BLaER1 (cell line): Measurements from ENCODE around the gene PRKCE.
A peak's percentile ranks its signal among the peaks of the same experiment; 100 is the strongest.

ENCODE experiments used
- H3K27ac ChIP-seq: shearing (Covaris generic); formaldehyde crosslinking; 2 replicates; pipeline ENCODE4 v1.8.1; 2022
- H3K27me3 ChIP-seq: shearing (Covaris generic); formaldehyde crosslinking; 2 replicates; pipeline ENCODE4 v1.8.1; 2022
- H3K36me3 ChIP-seq: shearing (Covaris generic); formaldehyde crosslinking; 2 replicates; pipeline ENCODE4 v1.8.1; 2022
- H3K4me1 ChIP-seq: shearing (Covaris generic); formaldehyde crosslinking; 2 replicates; pipeline ENCODE4 v1.8.1; 2022
- H3K4me2 ChIP-seq: shearing (Covaris generic); formaldehyde crosslinking; 2 replicates; pipeline ENCODE4 v1.8.1; 2022
- H3K4me3 ChIP-seq: shearing (Covaris generic); formaldehyde crosslinking; 2 replicates; pipeline ENCODE4 v1.8.1; 2022
- H3K9ac ChIP-seq: shearing (Covaris generic); formaldehyde crosslinking; 2 replicates; pipeline ENCODE4 v1.8.1; 2022
- H3K9me3 ChIP-seq: shearing (Covaris generic); formaldehyde crosslinking; 2 replicates; pipeline ENCODE4 v1.8.1; 2022
- H4K20me1 ChIP-seq: shearing (Covaris generic); formaldehyde crosslinking; 2 replicates; pipeline ENCODE4 v1.8.1; 2022
- Cebpa-rat ChIP-seq: shearing (Covaris generic); IDR thresholded peaks from 2 replicates; pipeline ENCODE4 v1.8.1; 2022

Gene PRKCE

DNA sequence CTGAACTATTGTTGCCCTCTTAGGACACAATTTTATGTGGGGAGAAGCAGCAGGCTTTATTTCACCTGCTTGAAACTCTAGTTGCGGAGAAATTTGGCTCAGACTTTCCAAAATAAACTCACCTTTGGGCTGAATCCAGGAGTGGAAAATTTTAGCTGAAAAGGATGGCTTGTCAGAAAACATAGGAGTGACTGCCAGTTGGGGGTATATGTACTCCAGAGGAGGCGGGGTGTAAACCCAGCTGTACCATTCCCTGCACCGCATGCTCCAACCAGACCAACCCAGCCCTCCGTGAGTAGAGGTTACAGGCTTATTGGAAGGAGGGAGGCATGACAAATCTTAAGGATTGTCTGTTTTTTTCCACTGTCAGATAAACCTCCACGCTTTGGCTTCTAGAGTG lies 53.8 kb downstream of the PRKCE start:
- no peaks in the 10 kb centered on the region for H3K27me3 ChIP-seq
- peaks cover 26% of the 10 kb centered on the region for H3K4me1 ChIP-seq
- no peak overlapping the region for H3K4me2 ChIP-seq
- H3K9ac ChIP-seq = no peak overlapping the region
- no peak for TF ChIP-seq Cebpa-rat
- H3K36me3 ChIP-seq = peaks cover 97% of the 10 kb centered on the region
- H3K4me3 ChIP-seq = no peak overlapping the region
- H3K9me3 ChIP-seq = peaks cover 36% of the 10 kb centered on the region
- H3K27ac ChIP-seq = no peak overlapping the region; the same call in 1 of the 2 replicates
- peaks cover 100% of the 10 kb centered on the region for H4K20me1 ChIP-seq

DNA sequence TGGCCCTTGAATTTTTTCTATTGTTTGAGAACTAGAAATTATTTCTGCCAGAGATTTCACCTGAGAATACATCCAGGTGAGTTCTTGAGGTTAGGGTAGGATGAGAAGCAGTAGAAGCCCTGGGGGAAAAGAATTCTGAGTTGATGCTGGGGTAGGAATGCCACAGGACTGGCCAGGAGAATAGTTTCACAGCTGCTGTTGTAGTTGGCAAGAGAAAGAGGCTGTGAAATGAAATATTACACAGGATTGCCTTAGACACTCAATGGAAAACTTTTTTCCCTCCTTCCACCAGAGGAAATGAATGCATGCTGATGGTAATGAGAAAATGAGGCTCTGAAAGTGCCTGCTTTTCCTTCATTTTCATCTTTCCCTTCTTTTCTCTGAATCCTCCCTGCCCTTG lies 54.6 kb downstream of the PRKCE start:
- peaks cover 26% of the 10 kb centered on the region for H3K4me1 ChIP-seq
- peaks cover 100% of the 10 kb centered on the region for H4K20me1 ChIP-seq
- H3K9me3 ChIP-seq = peaks cover 36% of the 10 kb centered on the region
- peaks cover 97% of the 10 kb centered on the region for H3K36me3 ChIP-seq
- TF ChIP-seq Cebpa-rat = no peak
- H3K4me2 ChIP-seq = no peak overlapping the region
- H3K27me3 ChIP-seq = no peaks in the 10 kb centered on the region
- H3K27ac ChIP-seq = no peak overlapping the region
- no peak overlapping the region for H3K4me3 ChIP-seq
- no peak overlapping the region for H3K9ac ChIP-seq

DNA sequence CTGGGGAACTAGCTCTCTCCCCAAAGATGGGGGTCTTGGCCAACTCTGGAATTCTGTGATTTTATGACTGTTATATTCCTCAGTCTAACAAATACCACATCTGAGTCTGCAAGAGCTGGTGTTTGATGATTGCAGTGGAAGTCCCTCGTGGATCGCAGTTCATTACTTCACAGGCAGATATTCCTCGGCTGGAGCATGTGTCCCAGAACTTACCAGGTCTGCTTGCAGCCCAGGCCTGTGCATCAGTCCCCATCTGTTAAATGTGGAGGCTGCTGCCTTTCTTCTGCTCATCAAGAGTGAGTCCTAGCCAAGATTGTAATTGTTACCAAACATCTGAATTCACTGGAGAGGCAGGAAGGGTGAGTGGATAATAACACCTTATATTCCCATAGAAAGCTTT lies 55.5 kb downstream of the PRKCE start:
- Histone ChIP-seq H3K36me3 (peaks cover 96% of the 10 kb centered on the region), H3K9ac (no peak overlapping the region), H3K4me3 (no peak overlapping the region), H3K4me2 (no peak overlapping the region), H3K4me1 (peaks cover 35% of the 10 kb centered on the region), H4K20me1 (peaks cover 100% of the 10 kb centered on the region), H3K27me3 (no peaks in the 10 kb centered on the region), H3K9me3 (peaks cover 36% of the 10 kb centered on the region), H3K27ac (no peak overlapping the region)
- TF ChIP-seq Cebpa-rat = no peak

DNA sequence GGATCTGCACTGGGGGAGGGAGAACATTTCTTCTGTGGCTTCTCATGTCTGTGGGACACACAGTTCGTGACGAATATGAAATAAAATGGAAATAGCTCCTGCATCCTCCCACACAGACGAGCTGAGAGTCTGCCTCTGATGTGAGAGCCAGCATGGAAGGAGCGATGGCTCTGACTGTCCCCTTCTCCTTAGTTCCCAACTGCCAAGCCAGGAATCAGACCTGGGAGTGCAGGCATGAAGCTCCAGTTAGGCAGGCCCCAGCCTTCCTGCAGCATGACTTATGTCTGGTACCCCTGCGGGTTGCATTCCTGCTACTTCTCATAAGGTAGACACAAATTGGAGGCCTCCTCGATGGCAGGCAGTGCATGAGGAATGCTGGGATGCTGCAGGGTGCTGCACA lies 56.2 kb downstream of the PRKCE start:
- peaks cover 42% of the 10 kb centered on the region for H3K4me1 ChIP-seq
- 0 out of 2 replicates have a peak overlapping the region, but pooled peaks have one; percentile 28 for H3K4me3 ChIP-seq
- H4K20me1 ChIP-seq = peaks cover 100% of the 10 kb centered on the region
- no peak overlapping the region for H3K27ac ChIP-seq
- no peak overlapping the region for H3K9ac ChIP-seq
- peaks cover 96% of the 10 kb centered on the region for H3K36me3 ChIP-seq
- H3K9me3 ChIP-seq = peaks cover 36% of the 10 kb centered on the region
- no peaks in the 10 kb centered on the region for H3K27me3 ChIP-seq
- TF ChIP-seq Cebpa-rat = no peak
- no peak overlapping the region for H3K4me2 ChIP-seq

DNA sequence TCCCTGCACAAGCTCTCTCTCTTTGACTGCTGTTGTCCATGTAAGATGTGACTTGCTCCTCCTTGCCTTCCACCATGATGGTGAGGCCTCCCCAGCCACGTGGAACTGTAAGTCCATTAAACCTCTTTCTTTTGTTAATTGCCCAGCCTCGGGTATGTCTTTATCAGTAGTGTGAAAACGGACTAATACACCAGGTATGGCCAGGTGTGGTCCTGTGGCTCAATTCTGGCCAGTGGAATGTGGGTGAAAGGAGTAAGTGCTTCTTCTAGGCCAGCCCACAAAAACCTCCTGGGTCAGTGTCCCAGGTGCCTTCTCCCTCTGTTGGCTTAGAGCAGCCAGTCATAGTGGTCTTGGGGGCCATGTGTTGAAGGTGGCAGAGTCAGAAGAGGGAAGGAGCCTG lies 57.0 kb downstream of the PRKCE start:
- Histone ChIP-seq H4K20me1 (peaks cover 100% of the 10 kb centered on the region), H3K4me3 (no peak overlapping the region), H3K4me2 (no peak overlapping the region), H3K9me3 (peaks cover 36% of the 10 kb centered on the region), H3K9ac (no peak overlapping the region), H3K27ac (no peak overlapping the region), H3K36me3 (peaks cover 96% of the 10 kb centered on the region), H3K27me3 (no peaks in the 10 kb centered on the region), H3K4me1 (peaks cover 50% of the 10 kb centered on the region)
- no peak for TF ChIP-seq Cebpa-rat

DNA sequence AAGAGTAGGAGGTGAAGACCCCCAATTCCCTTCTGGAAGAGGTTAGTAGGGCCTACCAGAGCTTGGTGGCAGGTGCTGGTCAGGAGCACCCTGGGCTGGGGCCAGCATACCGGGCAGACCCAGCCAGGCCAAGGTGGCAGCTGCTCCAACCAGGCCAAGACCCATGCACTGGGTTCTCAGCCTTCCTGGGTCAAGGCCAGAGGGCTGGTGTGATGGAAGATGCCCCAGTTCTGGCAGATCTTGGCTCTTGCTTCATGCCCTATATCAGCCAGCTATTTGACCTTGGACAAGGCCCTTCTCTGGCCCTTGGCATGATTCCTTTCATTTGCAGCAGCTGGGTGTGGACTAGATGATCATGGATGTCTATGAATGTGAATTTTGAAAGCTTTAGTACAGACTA lies 57.7 kb downstream of the PRKCE start:
- Histone ChIP-seq H3K36me3 (peaks cover 97% of the 10 kb centered on the region), H3K4me2 (peak overlapping the region; percentile 3; the same call in 1 of the 2 replicates), H3K9ac (no peak overlapping the region), H3K4me1 (peaks cover 57% of the 10 kb centered on the region), H3K9me3 (peaks cover 38% of the 10 kb centered on the region), H3K27ac (0 out of 2 replicates have a peak overlapping the region, but pooled peaks have one; percentile 29), H4K20me1 (peaks cover 100% of the 10 kb centered on the region), H3K27me3 (no peaks in the 10 kb centered on the region), H3K4me3 (no peak overlapping the region)
- TF ChIP-seq Cebpa-rat = no peak

DNA sequence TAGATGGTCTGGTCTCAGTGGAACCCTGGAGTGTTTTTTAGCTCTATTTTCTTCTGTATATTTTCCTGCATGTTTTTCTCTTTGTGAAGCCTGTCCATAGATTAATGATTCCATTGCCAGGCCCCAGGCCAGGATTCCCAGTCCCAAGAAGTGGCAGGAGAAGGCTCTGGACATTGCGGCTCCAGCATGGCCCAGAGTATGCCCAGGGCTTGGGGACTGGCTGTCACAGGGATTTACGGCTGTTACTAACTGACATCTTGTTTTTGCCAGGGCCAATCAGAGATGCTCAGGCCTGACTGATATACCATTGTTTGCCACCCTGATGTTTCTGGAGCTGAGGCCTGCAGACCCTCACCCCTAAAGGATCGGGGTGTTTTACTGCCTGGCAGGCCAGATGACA lies 59.0 kb downstream of the PRKCE start:
- H3K9me3 ChIP-seq = peaks cover 50% of the 10 kb centered on the region
- H3K4me2 ChIP-seq = peak overlapping the region; percentile 53
- H3K27me3 ChIP-seq = no peaks in the 10 kb centered on the region
- TF ChIP-seq Cebpa-rat = no peak
- peaks cover 70% of the 10 kb centered on the region for H3K4me1 ChIP-seq
- peaks cover 100% of the 10 kb centered on the region for H4K20me1 ChIP-seq
- H3K4me3 ChIP-seq = no peak overlapping the region
- H3K9ac ChIP-seq = peak overlapping the region; percentile 25; the same call in 1 of the 2 replicates
- H3K36me3 ChIP-seq = peaks cover 97% of the 10 kb centered on the region
- H3K27ac ChIP-seq = peak overlapping the region; percentile 52

DNA sequence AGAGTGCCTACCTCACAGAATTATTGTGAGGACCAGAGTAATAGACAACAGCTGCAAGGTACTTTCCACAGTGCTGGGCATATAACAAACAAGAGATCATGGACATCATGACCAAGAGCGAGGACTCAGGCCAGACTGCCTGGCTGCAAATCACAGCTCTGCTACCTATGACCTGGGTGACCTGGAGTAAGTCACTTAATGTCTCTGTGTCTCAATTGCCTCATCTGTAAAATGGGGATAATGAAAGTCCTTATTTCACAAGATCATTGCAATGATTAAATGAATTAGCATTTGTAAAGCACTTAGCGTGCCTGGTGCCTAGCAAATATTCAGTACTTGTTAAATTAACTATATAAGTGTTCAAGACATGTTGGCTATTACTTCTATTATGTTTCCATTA lies 59.7 kb downstream of the PRKCE start:
- Histone ChIP-seq H3K36me3 (peaks cover 97% of the 10 kb centered on the region), H3K4me1 (peaks cover 78% of the 10 kb centered on the region), H3K9ac (no peak overlapping the region), H3K4me2 (peak overlapping the region; percentile 53), H3K9me3 (peaks cover 50% of the 10 kb centered on the region), H3K27ac (peak overlapping the region; percentile 52; the same call in 1 of the 2 replicates), H3K27me3 (no peaks in the 10 kb centered on the region), H3K4me3 (no peak overlapping the region), H4K20me1 (peaks cover 100% of the 10 kb centered on the region)
- no peak for TF ChIP-seq Cebpa-rat

DNA sequence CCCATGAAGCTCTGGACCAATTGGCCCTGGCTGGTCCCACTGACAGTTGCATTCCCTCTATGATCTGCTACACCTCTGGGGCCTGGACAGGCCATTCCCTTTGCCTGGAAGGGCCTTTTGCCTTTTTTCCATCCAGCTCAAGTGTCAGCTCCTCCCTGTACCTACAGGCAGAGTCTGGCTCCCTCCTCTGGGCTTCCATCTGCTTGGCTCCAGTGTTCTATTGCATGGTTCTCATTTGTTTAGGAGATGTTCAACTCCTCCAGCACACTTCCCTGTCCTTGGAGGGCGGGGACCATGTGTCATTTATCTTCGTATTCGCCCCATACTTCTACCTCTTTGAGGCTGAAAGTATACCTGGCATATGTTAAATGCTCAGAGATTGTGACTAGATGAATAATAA lies 61.1 kb downstream of the PRKCE start:
- peak overlapping the region; percentile 32 for H3K4me2 ChIP-seq
- H3K36me3 ChIP-seq = peaks cover 97% of the 10 kb centered on the region
- peaks cover 81% of the 10 kb centered on the region for H3K4me1 ChIP-seq
- no peak overlapping the region for H3K9ac ChIP-seq
- no peak overlapping the region for H3K27ac ChIP-seq
- H3K27me3 ChIP-seq = no peaks in the 10 kb centered on the region
- no peak overlapping the region for H3K4me3 ChIP-seq
- H3K9me3 ChIP-seq = peaks cover 38% of the 10 kb centered on the region
- no peak for TF ChIP-seq Cebpa-rat
- H4K20me1 ChIP-seq = peaks cover 100% of the 10 kb centered on the region

DNA sequence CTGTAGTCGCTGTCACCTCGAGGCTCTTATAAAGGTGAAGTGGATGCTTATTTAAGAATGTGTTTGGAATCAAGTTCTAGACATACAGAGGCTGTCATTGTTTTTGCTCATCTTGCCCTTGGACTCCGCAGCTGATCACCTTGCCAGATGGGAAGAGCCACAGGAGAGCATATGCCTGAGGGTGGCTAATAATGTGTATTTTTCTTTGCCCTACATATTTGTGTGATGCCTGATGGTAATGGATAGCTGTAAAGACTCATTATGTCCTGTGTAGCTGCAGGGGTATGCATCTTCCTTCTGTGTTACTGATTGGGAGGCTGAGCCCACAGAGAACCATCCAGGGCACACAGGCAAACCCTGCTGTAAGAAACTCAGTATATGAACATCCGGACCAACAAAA lies 61.7 kb downstream of the PRKCE start:
- Histone ChIP-seq H3K4me2 (peak overlapping the region; percentile 32), H3K36me3 (peaks cover 96% of the 10 kb centered on the region), H3K27ac (no peak overlapping the region), H3K4me3 (no peak overlapping the region), H3K9ac (no peak overlapping the region), H4K20me1 (peaks cover 100% of the 10 kb centered on the region), H3K4me1 (peaks cover 87% of the 10 kb centered on the region), H3K27me3 (no peaks in the 10 kb centered on the region), H3K9me3 (peaks cover 32% of the 10 kb centered on the region)
- TF ChIP-seq Cebpa-rat = no peak

DNA sequence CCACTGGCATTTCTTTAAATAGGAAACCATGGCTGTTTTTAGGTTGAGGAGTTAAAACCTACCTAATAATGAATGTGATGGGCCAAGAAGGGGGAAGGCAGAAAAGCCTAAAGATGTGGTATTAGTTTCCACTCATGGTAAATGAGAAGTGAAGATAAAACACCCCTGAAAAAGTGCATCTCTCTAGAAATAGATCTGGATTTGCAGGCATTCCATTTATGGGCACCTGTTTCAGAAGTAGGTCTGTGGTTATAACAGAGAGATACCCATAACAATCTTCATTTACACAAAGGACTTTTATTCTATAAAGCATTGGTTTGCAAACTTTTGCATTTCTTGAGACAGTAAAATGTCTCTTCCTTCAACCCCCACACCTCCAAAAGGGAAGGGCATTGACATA lies 62.1 kb downstream of the PRKCE start:
- Histone ChIP-seq H3K36me3 (peaks cover 92% of the 10 kb centered on the region), H3K4me1 (peaks cover 89% of the 10 kb centered on the region), H4K20me1 (peaks cover 100% of the 10 kb centered on the region), H3K4me2 (peak overlapping the region; percentile 32; the same call in 1 of the 2 replicates), H3K9me3 (peaks cover 28% of the 10 kb centered on the region), H3K4me3 (no peak overlapping the region), H3K27me3 (no peaks in the 10 kb centered on the region), H3K9ac (no peak overlapping the region), H3K27ac (no peak overlapping the region)
- no peak for TF ChIP-seq Cebpa-rat
